Measurements from ENCODE around the gene CFAP92. TPM values are rescaled to one million over a fixed set of nuclear protein-coding genes. Genes with fewer than 3 reads are reported as not detected.
"Not testable (repeated sequence)": the region's sequence is repeated elsewhere in the genome, so short reads cannot be mapped to it uniquely, and the experiment has no call there.

The CFAP92 gene
- total RNA-seq, 2 experiments from 2014 or later: 0.10 TPM; not detected in 1

DNA sequence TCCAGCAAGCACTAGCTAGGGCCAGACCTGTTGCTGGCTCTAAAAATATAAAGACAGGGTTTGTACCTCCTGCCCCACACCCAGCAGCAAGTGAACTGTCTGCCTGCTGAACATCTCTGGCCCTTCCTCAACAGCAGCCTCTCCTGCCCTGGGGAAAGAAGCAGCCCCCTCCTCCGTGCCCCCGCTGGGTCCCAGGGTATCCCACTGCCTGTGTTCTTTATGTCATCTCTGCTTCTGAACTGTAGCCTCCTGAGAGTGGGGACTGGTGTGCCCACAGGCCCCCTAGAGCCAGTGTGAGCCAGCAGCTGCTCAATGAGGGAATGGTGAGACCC lies 60.0 kb downstream of the CFAP92 start:
- Mint-ChIP-seq H3K9me3 (peaks cover 4% of the 10 kb centered on the region), H3K4me1 (no peaks in the 10 kb centered on the region), H3K36me3 (ENCODE audit: low read depth) (no peaks in the 10 kb centered on the region), H3K27ac (no peak overlapping the region), H3K27me3 (peaks cover 6% of the 10 kb centered on the region), H3K4me3 (no peak overlapping the region)
- no peak for DNase-seq
- ChIA-PET POLR2A (no interaction called here), CTCF (interaction anchor here (1.0 to 1.6 kb wide), 2 partner anchors 10 to 16 kb away, joined by 3 to 5 read pairs; no protein-coding TSS in a partner anchor)

GRCh38 chr3:128933213-128933921 lies 60.5 kb downstream of the CFAP92 start:
- Mint-ChIP-seq H3K9me3 (peaks cover 4% of the 10 kb centered on the region), H3K27me3 (peaks cover 8% of the 10 kb centered on the region), H3K27ac (no peak overlapping the region), H3K4me3 (no peak overlapping the region), H3K36me3 (ENCODE audit: low read depth) (no peaks in the 10 kb centered on the region), H3K4me1 (no peaks in the 10 kb centered on the region)
- ChIA-PET POLR2A (no interaction called here), CTCF (interaction anchor here (1.0 to 1.6 kb wide), 3 partner anchors 10 to 253 kb away, joined by 3 to 5 read pairs (median 4); no protein-coding TSS in a partner anchor)
- DNase-seq: no peak

GRCh38 chr3:128932516-128933212 lies 61.2 kb downstream of the CFAP92 start:
- H3K36me3 Mint-ChIP-seq (ENCODE audit: low read depth): no peaks in the 10 kb centered on the region
- no peak overlapping the region for H3K4me3 Mint-ChIP-seq
- DNase-seq: no peak
- H3K9me3 Mint-ChIP-seq: peaks cover 4% of the 10 kb centered on the region
- H3K4me1 Mint-ChIP-seq: no peaks in the 10 kb centered on the region
- ChIA-PET CTCF (interaction anchor here (0.6 to 1.6 kb wide), 3 partner anchors 9 to 252 kb away, joined by 3 to 5 read pairs (median 4); no protein-coding TSS in a partner anchor), POLR2A (no interaction called here)
- peaks cover 11% of the 10 kb centered on the region for H3K27me3 Mint-ChIP-seq
- H3K27ac Mint-ChIP-seq: no peak overlapping the region

DNA sequence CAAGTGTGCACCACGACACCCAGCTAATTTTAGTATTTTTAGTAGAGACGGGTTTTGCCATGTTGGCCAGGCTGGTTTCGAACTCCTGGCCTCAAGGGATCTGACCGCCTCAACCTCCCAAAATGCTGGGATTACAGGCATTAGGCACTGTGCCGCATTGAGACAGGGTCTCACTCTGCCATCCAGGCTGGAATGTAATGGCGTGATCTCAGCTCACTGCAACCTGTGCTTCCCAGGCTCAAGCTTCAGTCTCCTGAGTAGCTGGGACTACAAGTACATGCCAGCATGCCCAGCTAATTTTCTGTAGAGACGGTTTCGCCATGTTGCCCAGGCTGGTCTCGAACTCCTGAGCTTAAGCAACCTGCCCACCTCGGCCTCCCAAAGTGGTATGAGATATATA lies 62.8 kb downstream of the CFAP92 start:
- ChIA-PET POLR2A (no interaction called here), CTCF (interaction anchor here (0.6 to 0.9 kb wide), 2 partner anchors 222 to 224 kb away, joined by 3 to 4 read pairs; no protein-coding TSS in a partner anchor)
- Mint-ChIP-seq H3K27ac (no peak overlapping the region), H3K4me1 (no peaks in the 10 kb centered on the region), H3K27me3 (peaks cover 11% of the 10 kb centered on the region), H3K9me3 (peaks cover 11% of the 10 kb centered on the region), H3K4me3 (no peak overlapping the region), H3K36me3 (ENCODE audit: low read depth) (peaks cover 2% of the 10 kb centered on the region)
- no peak for DNase-seq

DNA sequence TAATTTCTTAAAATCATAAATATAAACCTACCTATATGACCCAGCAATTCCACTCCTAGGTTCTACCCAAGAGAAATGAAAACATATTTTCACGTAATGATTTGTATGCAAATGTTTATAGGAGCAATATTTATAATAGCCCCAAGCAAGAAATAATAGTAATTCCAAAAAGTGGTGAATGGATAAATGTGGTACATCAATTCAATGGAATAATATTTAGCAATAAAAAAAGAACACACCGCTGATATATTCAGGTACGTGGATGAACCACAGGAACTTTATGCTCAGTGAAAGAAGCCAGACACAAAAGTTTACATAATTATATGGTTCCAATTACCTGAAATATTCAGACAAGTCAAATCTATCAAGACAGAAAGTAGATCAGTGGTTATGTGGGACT lies 64.5 kb downstream of the CFAP92 start:
- H3K4me3 Mint-ChIP-seq: no peak overlapping the region
- H3K36me3 Mint-ChIP-seq (ENCODE audit: low read depth): peaks cover 10% of the 10 kb centered on the region
- H3K27ac Mint-ChIP-seq: no peak overlapping the region
- peaks cover 11% of the 10 kb centered on the region for H3K27me3 Mint-ChIP-seq
- peaks cover 20% of the 10 kb centered on the region for H3K9me3 Mint-ChIP-seq
- no peak for DNase-seq
- ChIA-PET POLR2A (no interaction called here), CTCF (no interaction called here)
- peaks cover 4% of the 10 kb centered on the region for H3K4me1 Mint-ChIP-seq

DNA sequence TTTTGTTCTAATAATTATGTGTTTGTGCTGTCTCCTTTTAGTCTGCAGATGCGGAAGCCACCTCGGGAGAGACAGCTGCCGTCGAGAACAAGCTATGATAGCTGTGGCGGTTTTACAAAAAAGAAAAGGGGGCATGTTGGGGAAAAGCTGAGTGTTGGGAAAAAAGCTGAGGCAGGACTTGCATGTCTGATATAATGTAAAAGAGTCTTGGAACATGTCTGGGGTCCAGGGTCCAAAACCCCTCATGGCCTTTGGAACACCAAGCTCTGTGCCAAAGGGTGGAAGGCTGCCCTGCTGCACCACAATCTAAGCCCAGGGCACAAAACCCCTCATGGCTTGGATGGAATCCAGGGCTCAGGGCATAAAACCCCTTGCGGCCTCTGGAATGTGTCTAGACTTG lies 69.9 kb downstream of the CFAP92 start:
- Mint-ChIP-seq H3K4me1 (peaks cover 34% of the 10 kb centered on the region), H3K27ac (peak overlapping the region; percentile 85)

GRCh38 chr3:128923576-128923975 lies 70.3 kb downstream of the CFAP92 start:
- peak; percentile 24 for DNase-seq
- peaks cover 4% of the 10 kb centered on the region for H3K27me3 Mint-ChIP-seq
- peaks cover 34% of the 10 kb centered on the region for H3K4me1 Mint-ChIP-seq
- H3K9me3 Mint-ChIP-seq: peaks cover 29% of the 10 kb centered on the region
- CTCF ChIA-PET: interaction anchor here (0.5 to 1.6 kb wide), 8 partner anchors 9 to 306 kb away, joined by 3 to 6 read pairs (median 3); no protein-coding TSS in a partner anchor
- H3K36me3 Mint-ChIP-seq (ENCODE audit: low read depth): peaks cover 37% of the 10 kb centered on the region
- H3K4me3 Mint-ChIP-seq: peak overlapping the region; percentile 59
- peak overlapping the region; percentile 85 for H3K27ac Mint-ChIP-seq
- POLR2A ChIA-PET: no interaction called here

More for the DNA sequence above, 69.9 kb downstream of the CFAP92 start:
- POLR2A ChIA-PET, DNase-seq, H3K27me3 Mint-ChIP-seq: not testable (repeated sequence)
- H3K36me3 Mint-ChIP-seq (ENCODE audit: low read depth): peaks cover 35% of the 10 kb centered on the region
- peak overlapping the region; percentile 59 for H3K4me3 Mint-ChIP-seq
- CTCF ChIA-PET: interaction anchor here (0.9 to 1.6 kb wide), 3 partner anchors 9 to 80 kb away, joined by 3 to 5 read pairs (median 4); no protein-coding TSS in a partner anchor
- peaks cover 29% of the 10 kb centered on the region for H3K9me3 Mint-ChIP-seq

DNA sequence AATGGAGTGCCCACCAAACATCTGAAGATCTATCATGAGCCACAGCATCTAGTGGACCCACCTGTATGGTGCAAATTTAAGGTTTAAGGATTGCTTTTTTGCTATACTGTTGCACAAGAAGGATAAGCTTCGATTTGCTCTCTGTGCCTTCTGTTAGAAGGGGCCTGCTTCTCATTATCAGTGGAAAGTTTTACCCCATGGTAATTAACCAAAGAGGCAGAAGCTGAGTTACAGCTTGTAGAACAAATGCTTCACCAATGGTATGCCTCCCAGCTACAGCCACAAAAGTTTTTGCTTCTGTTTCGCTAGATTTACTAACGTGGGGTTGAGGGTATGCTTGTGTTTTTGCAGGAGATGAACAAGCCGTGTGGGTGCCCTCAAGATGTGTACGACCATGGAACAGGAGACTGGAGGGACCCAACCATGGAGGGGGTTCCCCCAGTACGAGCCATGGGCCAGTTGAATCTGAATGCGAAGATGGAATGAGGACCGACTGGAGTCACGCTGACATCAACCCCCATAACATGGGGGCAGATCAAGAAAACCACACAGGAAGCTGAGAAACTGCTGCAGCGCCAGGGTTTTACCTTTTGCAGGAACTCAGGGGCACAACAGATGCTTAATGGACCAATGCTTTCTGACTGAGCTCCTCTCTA lies 70.9 kb downstream of the CFAP92 start:
- peaks cover 41% of the 10 kb centered on the region for H3K36me3 Mint-ChIP-seq (ENCODE audit: low read depth)
- peak overlapping the region; percentile 85 for H3K27ac Mint-ChIP-seq
- POLR2A ChIA-PET: interaction anchor here (0.6 kb wide), 1 partner anchor 44 kb away, joined by 3 read pairs; the partner anchor contains the start of gene ACAD9

GRCh38 chr3:128919988-128920387 lies 73.9 kb downstream of the CFAP92 start:
- H3K27me3 Mint-ChIP-seq: no peaks in the 10 kb centered on the region
- H3K27ac Mint-ChIP-seq: no peak overlapping the region
- H3K4me3 Mint-ChIP-seq: no peak overlapping the region
- no peak for DNase-seq
- CTCF ChIA-PET: interaction anchor here (1.0 to 1.6 kb wide), 3 partner anchors 9 to 11 kb away, joined by 3 to 5 read pairs (median 4); no protein-coding TSS in a partner anchor
- peaks cover 54% of the 10 kb centered on the region for H3K36me3 Mint-ChIP-seq (ENCODE audit: low read depth)
- peaks cover 18% of the 10 kb centered on the region for H3K9me3 Mint-ChIP-seq
- POLR2A ChIA-PET: no interaction called here
- H3K4me1 Mint-ChIP-seq: peaks cover 34% of the 10 kb centered on the region

More for the DNA sequence above, 70.9 kb downstream of the CFAP92 start:
- Mint-ChIP-seq H3K27me3 (no peaks in the 10 kb centered on the region), H3K4me1 (peaks cover 34% of the 10 kb centered on the region), H3K9me3 (peaks cover 29% of the 10 kb centered on the region), H3K4me3 (peak overlapping the region; percentile 59)
- DNase-seq: peak; percentile 63
- CTCF ChIA-PET: interaction anchor here (0.5 to 1.6 kb wide), 8 partner anchors 8 to 305 kb away, joined by 3 to 6 read pairs (median 3); no protein-coding TSS in a partner anchor

DNA sequence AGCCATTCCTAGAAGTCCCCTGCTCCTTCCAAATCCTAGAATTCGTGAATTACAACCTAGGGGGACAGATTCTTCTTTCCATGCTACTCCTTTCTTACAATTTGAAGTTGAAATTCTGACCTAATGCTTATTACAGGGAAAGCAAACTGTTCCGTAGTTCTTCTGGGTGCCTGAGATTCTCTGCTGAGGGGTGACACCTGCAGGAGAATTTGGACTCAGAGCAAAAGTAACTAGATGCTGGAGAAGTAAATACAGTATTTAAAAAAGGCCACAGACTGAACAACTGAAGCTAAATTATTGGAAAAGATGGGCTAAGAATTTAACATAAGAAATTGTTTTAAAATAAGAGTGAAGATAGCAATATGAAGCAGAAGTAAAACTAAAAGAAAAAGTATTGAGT lies 76.6 kb downstream of the CFAP92 start:
- ChIA-PET POLR2A (no interaction called here), CTCF (interaction anchor here (0.5 to 1.7 kb wide), 2 partner anchors 16 to 285 kb away, joined by 3 read pairs; no protein-coding TSS in a partner anchor)
- Mint-ChIP-seq H3K27ac (no peak overlapping the region), H3K36me3 (ENCODE audit: low read depth) (peaks cover 60% of the 10 kb centered on the region), H3K4me1 (peaks cover 10% of the 10 kb centered on the region), H3K9me3 (peaks cover 10% of the 10 kb centered on the region), H3K27me3 (no peaks in the 10 kb centered on the region), H3K4me3 (no peak overlapping the region)
- no peak for DNase-seq

- Mint-ChIP-seq H3K27ac (no peak overlapping the region), H3K36me3 (ENCODE audit: low read depth) (peaks cover 55% of the 10 kb centered on the region), H3K4me1 (no peaks in the 10 kb centered on the region), H3K9me3 (no peaks in the 10 kb centered on the region), H3K4me3 (no peak overlapping the region), H3K27me3 (no peaks in the 10 kb centered on the region)
- POLR2A ChIA-PET: interaction anchor here (1.3 kb wide), 1 partner anchor 36 kb away, joined by 3 read pairs; the partner anchor contains the start of gene ACAD9
- CTCF ChIA-PET: interaction anchor here (0.6 to 1.7 kb wide), 6 partner anchors 8 to 298 kb away, joined by 3 to 5 read pairs (median 4); no protein-coding TSS in a partner anchor
- DNase-seq: no peak
Measured at GRCh38 chr3:128914966-128915645, 78.8 kb downstream of the CFAP92 start.

- POLR2A ChIA-PET: no interaction called here
- CTCF ChIA-PET: interaction anchor here (0.9 to 1.2 kb wide), 2 partner anchors 8 to 13 kb away, joined by 3 read pairs; no protein-coding TSS in a partner anchor
- H3K27ac Mint-ChIP-seq: no peak overlapping the region
- H3K36me3 Mint-ChIP-seq (ENCODE audit: low read depth): peaks cover 35% of the 10 kb centered on the region
- DNase-seq: no peak
- no peak overlapping the region for H3K4me3 Mint-ChIP-seq
- no peaks in the 10 kb centered on the region for H3K9me3 Mint-ChIP-seq
- H3K4me1 Mint-ChIP-seq: no peaks in the 10 kb centered on the region
- H3K27me3 Mint-ChIP-seq: no peaks in the 10 kb centered on the region
Measured at GRCh38 chr3:128911911-128912310, 82.0 kb downstream of the CFAP92 start.
